PFSK-1 (cell line): ENCODE results near the gene PLPP6.

ENCODE experiments used
- FOXP2 ChIP-seq: optimal IDR thresholded peaks from 2 replicates; pipeline ENCODE3; 2011; ENCODE audit warnings: borderline replicate concordance, control low read depth, inconsistent platforms; ENCODE audit not compliant: insufficient read depth; ENCODE audit errors: extremely low read length, extremely low read depth
- POLR2AphosphoS5 ChIP-seq: IDR thresholded peaks from 2 replicates; pipeline ENCODE4 v1.6.1; 2012; ENCODE audit warnings: low read depth, mild to moderate bottlenecking, control low read depth, low read length, moderate library complexity
- REST ChIP-seq, 2 experiments: IDR thresholded peaks; 2 replicates each; pipeline versions ENCODE4 v1.6.1 to v1.8.0; 2011 to 2012; ENCODE audit warnings: low read depth in 2 of 2, low read length in 2 of 2, control low read depth in 1 of 2, inconsistent platforms in 1 of 2, mild to moderate bottlenecking in 1 of 2, moderate library complexity in 1 of 2; ENCODE audit not compliant: insufficient read depth in 1 of 2
- SIN3A ChIP-seq: IDR thresholded peaks from 2 replicates; pipeline ENCODE4 v1.6.1; 2012; ENCODE audit warnings: mild to moderate bottlenecking, low read length, moderate library complexity, borderline replicate concordance; ENCODE audit not compliant: insufficient read depth
- TAF1 ChIP-seq: IDR thresholded peaks from 2 replicates; pipeline ENCODE4 v1.6.1; 2012; ENCODE audit warnings: low read length, control low read depth, borderline replicate concordance; ENCODE audit not compliant: insufficient read depth

PLPP6 gene

DNA sequence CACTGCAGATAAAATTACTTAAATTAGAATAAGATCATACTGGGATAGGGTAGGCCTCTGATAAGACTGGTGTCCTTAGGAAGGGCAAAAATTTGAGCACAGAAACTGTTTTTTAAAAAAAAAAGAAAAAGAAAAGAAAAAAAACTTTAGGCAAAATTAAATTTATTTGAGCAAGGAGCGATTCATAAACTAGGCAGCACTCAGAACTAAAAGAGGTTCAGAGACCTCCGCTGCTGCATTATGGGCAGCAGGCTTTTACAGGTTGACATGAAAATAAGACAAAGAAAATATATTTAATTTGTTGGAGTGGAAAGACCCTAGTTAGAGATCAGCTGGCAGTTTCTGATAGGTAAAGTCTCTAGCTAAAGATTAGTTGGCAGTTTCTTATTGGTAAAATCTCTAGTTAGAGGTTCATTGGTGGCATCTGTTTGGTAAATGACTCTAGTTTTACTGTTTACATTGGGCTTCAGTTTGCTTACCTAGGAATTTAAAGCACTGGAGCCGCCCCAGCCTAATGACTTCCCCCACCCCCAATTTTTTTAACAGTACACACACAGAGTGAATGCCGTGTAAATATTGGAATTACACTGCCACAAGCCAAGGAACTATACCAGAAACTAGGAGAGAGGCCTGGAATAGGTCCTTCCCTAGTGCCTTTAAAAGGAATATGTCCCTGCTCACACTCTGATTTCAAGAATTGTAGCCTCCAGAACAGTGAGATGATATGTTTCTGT is 4.5 kb upstream of the PLPP6 start:
- TF ChIP-seq TAF1 (no peak), FOXP2 (no peak), SIN3A (no peak), POLR2AphosphoS5 (no peak), REST (IDR thresholded peaks at IDR 0.05; ENCODE audit: insufficient read depth in 1 of 2, low read depth in 2 of 2, low read length in 2 of 2) (no peak)

DNA sequence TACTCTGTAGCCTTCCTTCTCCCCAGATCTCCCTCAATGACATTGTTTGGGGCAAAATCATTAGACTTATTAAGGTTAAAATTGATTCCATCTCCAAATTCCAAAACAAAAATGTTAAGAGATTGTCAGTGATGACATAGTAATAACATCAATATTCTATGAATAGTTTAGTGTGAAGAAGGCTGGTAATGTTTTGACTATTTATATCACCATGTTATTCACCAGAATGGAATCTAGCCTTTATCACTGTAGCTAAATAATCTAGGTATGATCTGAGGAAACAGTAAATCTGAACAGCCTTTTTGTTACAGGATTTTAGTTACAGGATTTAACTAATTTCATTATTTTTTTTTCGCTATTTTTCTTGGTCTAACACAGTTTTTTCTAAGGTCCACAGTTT is 929 bp upstream of the PLPP6 start:
- TF ChIP-seq POLR2AphosphoS5 (no peak), REST (IDR thresholded peaks at IDR 0.05; ENCODE audit: insufficient read depth in 1 of 2, low read depth in 2 of 2, low read length in 2 of 2) (no peak), SIN3A (no peak), FOXP2 (no peak), TAF1 (no peak)

DNA sequence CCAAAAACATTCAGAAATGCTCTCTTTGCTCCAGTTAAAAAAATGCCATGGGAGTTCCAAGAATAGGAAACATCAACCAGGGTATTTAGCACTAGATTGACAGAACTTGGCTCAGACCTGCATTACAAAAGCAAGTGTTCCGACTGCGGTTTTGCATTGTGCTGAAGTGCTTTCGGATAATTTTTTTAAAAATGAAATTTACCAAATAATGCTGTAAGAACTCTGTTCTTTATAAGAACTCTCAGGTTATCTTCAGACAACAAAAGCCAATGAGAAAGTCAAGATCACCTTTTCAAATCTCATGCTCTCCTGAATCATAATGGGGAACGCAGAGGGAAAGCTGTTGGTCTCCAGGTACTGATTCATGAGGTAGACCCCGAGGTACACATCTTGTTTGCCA is 483 bp upstream of the PLPP6 start:
- TF ChIP-seq SIN3A (no peak), TAF1 (no peak), REST (IDR thresholded peaks at IDR 0.05; ENCODE audit: insufficient read depth in 1 of 2, low read depth in 2 of 2, low read length in 2 of 2) (no peak), FOXP2 (no peak), POLR2AphosphoS5 (no peak)

DNA sequence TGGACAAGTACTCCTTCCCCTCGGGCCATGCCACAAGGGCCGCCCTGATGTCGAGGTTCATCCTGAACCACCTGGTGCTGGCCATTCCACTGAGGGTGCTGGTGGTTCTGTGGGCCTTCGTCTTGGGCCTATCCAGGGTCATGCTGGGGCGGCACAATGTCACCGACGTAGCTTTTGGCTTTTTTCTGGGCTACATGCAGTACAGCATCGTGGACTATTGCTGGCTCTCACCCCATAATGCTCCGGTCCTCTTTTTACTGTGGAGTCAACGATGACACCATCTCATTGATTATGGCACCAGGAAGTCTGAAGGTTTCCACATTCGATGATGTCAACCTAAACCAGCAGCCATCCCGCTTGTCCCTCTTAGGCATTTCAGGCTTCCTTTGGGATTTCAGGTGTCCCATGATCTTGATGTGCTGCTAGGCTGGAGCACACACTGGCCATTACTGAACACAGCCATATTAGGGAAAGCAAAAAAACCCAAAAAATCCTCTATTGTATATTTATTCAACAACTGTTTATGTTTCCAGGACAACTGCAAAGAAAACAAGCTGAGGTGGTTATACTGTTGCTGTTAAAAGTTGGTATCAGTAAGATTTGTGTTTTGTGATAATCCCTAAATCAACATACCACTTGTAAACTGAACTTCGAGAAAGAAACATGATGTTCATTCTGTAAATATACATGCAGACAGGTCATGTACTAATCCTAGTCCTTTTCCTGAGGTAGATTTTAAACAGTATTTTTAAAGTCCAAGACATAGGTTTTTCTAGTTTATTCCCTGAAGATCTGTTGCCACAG is 1.1 kb downstream of the PLPP6 start:
- TF ChIP-seq SIN3A (no peak), TAF1 (no peak), REST (IDR thresholded peaks at IDR 0.05; ENCODE audit: insufficient read depth in 1 of 2, low read depth in 2 of 2, low read length in 2 of 2) (no peak)

DNA sequence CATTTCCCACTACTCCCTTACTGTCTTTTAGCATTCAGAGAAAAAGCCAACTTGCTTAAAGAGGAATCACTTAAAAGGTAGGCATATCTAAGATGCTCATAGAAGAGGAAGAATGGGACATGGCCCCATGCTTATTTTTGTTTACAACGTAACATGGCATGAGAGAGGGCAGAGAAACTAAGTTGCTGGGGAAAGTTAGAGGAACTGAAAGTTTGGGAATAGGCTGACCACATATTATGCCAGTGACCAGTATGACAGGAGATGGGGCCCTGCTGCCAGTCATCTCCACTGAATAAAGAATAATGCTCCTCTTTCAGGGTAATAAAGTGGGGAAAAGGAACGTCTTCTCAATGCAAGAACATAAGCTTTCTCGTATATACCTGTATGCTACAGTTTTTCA is 1.9 kb downstream of the PLPP6 start:
- TF ChIP-seq REST (IDR thresholded peaks at IDR 0.05; ENCODE audit: insufficient read depth in 1 of 2, low read depth in 2 of 2, low read length in 2 of 2), result no peak
- TF ChIP-seq FOXP2, result no peak
- no peak for TF ChIP-seq SIN3A
- no peak for TF ChIP-seq TAF1
